ENCODE measurements around the gene MACC1. TPM values are rescaled to one million over a fixed set of nuclear protein-coding genes. Genes with fewer than 3 reads are reported as not detected.

MACC1 gene
- total and polyA plus RNA-seq, 2 of the 13 experiments (the other 11 are each of a cell fraction or from before 2014, with no cell fraction given), result 0.04 TPM; not detected in 1

DNA sequence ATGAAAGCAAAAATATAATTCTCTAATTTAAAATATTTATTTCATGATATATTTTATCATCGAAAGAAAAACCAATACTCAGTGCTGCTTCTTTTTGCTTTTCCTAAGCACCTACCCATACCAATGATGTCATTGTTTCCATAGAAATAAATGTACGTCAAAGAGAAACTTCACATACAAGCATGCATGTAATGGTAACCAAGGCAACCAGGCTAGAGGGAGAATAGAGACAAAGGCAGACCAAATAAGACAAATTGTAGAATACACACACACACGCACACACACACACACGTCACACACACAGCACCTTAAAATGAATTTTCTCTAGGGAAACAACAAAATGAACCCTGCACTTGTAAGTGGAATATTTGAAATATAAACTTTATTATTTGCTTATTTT, 75.5 kb downstream of the MACC1 start:
- TF ChIP-seq ZNF652 (CRISPR knock-in tag; IDR thresholded peaks at IDR 0.05; ENCODE audit: borderline replicate concordance, low read depth), result no peak
- TF ChIP-seq MED13 (CRISPR knock-in tag; IDR thresholded peaks at IDR 0.05), result no peak
- no peak for TF ChIP-seq ZNF256 (CRISPR knock-in tag; conservative IDR thresholded peaks at IDR 0.05)
- no peak for TF ChIP-seq ZNF674 (CRISPR knock-in tag; IDR thresholded peaks at IDR 0.05; ENCODE audit: low read depth)
- no peak for TF ChIP-seq ZNF468 (CRISPR knock-in tag; IDR thresholded peaks at IDR 0.05)
- TF ChIP-seq, protein P1, sequence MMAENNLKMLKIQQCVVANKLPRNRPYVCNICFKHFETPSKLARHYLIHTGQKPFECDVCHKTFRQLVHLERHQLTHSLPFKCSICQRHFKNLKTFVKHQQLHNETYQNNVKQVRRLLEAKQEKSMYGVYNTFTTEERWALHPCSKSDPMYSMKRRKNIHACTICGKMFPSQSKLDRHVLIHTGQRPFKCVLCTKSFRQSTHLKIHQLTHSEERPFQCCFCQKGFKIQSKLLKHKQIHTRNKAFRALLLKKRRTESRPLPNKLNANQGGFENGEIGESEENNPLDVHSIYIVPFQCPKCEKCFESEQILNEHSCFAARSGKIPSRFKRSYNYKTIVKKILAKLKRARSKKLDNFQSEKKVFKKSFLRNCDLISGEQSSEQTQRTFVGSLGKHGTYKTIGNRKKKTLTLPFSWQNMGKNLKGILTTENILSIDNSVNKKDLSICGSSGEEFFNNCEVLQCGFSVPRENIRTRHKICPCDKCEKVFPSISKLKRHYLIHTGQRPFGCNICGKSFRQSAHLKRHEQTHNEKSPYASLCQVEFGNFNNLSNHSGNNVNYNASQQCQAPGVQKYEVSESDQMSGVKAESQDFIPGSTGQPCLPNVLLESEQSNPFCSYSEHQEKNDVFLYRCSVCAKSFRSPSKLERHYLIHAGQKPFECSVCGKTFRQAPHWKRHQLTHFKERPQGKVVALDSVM (CRISPR knock-in tag; IDR thresholded peaks at IDR 0.05), result no peak
- peak; percentile 72 for TF ChIP-seq ATF7 (IDR thresholded peaks at IDR 0.05)
- TF ChIP-seq ATF7 (CRISPR knock-in tag; IDR thresholded peaks at IDR 0.05), result no peak
- TF ChIP-seq ZNF747 (CRISPR knock-in tag; IDR thresholded peaks at IDR 0.05; ENCODE audit: borderline replicate concordance), result no peak
- TF ChIP-seq RXRB (CRISPR knock-in tag; IDR thresholded peaks at IDR 0.05; ENCODE audit: borderline replicate concordance), result no peak
- no peak for TF ChIP-seq ZMAT3 (CRISPR knock-in tag; conservative IDR thresholded peaks at IDR 0.05)
- TF ChIP-seq ZFY (CRISPR knock-in tag; IDR thresholded peaks at IDR 0.05), result no peak
- TF ChIP-seq CREB1 (IDR thresholded peaks at IDR 0.05), result peak; percentile 18; the same call in 1 of the 2 replicates
- TF ChIP-seq CREB1 (CRISPR knock-in tag; IDR thresholded peaks at IDR 0.05), result no peak
- no peak for TF ChIP-seq HIC2 (CRISPR knock-in tag; IDR thresholded peaks at IDR 0.05; ENCODE audit: low read depth)
- no peak for TF ChIP-seq ZNF777 (CRISPR knock-in tag; IDR thresholded peaks at IDR 0.05)
- no peak for TF ChIP-seq SMC3 (IDR thresholded peaks at IDR 0.05; ENCODE audit: low read length)
- no peak for TF ChIP-seq IRF2 (CRISPR knock-in tag; IDR thresholded peaks at IDR 0.05)
- TF ChIP-seq, protein P2, sequence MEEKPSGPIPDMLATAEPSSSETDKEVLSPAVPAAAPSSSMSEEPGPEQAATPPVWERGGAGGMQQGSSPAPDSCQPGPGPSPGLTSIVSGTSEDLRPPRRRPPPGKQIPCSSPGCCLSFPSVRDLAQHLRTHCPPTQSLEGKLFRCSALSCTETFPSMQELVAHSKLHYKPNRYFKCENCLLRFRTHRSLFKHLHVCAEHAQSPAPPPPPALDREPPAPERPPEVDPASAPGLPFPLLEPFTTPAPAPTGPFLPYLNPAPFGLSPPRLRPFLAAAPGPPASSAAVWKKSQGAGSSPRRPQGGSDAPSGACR (CRISPR knock-in tag; IDR thresholded peaks at IDR 0.05), result no peak
- no peak for TF ChIP-seq ZNF577 (CRISPR knock-in tag; IDR thresholded peaks at IDR 0.05; ENCODE audit: borderline replicate concordance, low read depth)
- no peak for ATAC-seq
- 4% methylated on average over 4 of the region's 4 CpGs for WGBS (ENCODE audit: low lambda C conversion rate)

More for the DNA sequence above, 75.5 kb downstream of the MACC1 start:
- Histone ChIP-seq H3K27ac (ENCODE audit: extremely low read length, insufficient read depth, low read length) (no peak overlapping the region), H3K79me2 (ENCODE audit: insufficient read depth, low read length) (no peaks in the 10 kb centered on the region), H3K9ac (ENCODE audit: insufficient read depth, low read depth, low read length) (no peak overlapping the region), H4K20me1 (ENCODE audit: insufficient read depth, low read length) (no peaks in the 10 kb centered on the region), H3K4me2 (ENCODE audit: low read depth, low read length) (no peak overlapping the region), H3K4me3 (replicated peaks in 1 of 3; ENCODE audit: insufficient read depth in 1 of 3, low read depth in 2 of 3, low read length in 3 of 3) (no peak overlapping the region), H2AFZ (ENCODE audit: low read length) (no peak overlapping the region), H3K4me1 (ENCODE audit: insufficient read depth, low read length) (no peaks in the 10 kb centered on the region), H3K9me3 (ENCODE audit: low read length) (no peaks in the 10 kb centered on the region), H3K27me3 (ENCODE audit: control insufficient read depth in 1 of 2, insufficient read depth in 2 of 2, low read length in 2 of 2) (no peaks in the 10 kb centered on the region), H3K36me3 (replicated peaks in 1 of 2; ENCODE audit: control insufficient read depth in 1 of 2, insufficient read depth in 2 of 2, low read length in 2 of 2) (no peaks in the 10 kb centered on the region)
- in situ Hi-C loops (cut with HindIII; ENCODE audit: extremely low pct_ligation_motif_present, low pct_unique_long_range_greater_than_20kb) (no loop called here), intact Hi-C loops (cut with micrococcal nuclease; ENCODE audit: unreplicated experiment) (no loop called here)
- DNase-seq (ENCODE audit: low spot score) (no peak), FAIRE-seq (no peak)
- BruUV-seq (replicated peaks), result no TSS peak
- CTCF ChIA-PET (ENCODE audit: low intra/inter-chr PET ratio, low total read pairs), result no interaction called here
- POLR2A ChIA-PET, result no interaction called here
